HepG2 (cell line): ENCODE measurements around the gene UAP1L1. TPM values are rescaled to one million over a fixed set of nuclear protein-coding genes. Genes with fewer than 3 reads are reported as not detected.

Source experiments
- ATAC-seq: fragments of 200-7000 bp; cut with Tn5 transposase; 3 replicates; pipeline ENCODE4 v1.9.1; 2020; ENCODE audit warnings: mild to moderate bottlenecking, moderate library complexity
- BruUV-seq: library from RNA; stranded (reverse); fragments of 400-500 nt; replicated peaks from 2 replicates; lab custom pipeline; 2021; lab: Mats Ljungman, UMichigan
- CTCF ChIA-PET: fragments of 300-600 bp; formaldehyde crosslinking; extraction: SDS; loops from one replicate; lab custom pipeline; 2021; ENCODE audit warnings: low total read pairs, inconsistent platforms, low intra/inter-chr PET ratio; lab: Yijun Ruan, JAX
- POLR2A ChIA-PET: fragments of 350-600 bp; sonication (Branson Sonifier 250); formaldehyde crosslinking; loops from one replicate; lab custom pipeline; 2020; ENCODE audit warnings: antibody characterized with exemption, inconsistent platforms; lab: Yijun Ruan, JAX
- DNase-seq: peaks from one replicate; pipeline ENCODE4 v3.0.0-alpha.2; 2015; ENCODE audit warnings: low spot score
- FAIRE-seq: peaks from 3 replicates; lab custom pipeline; 2011; peaks lifted over from hg19 to GRCh38; lab: Jason Lieb, UNC
- H2AFZ ChIP-seq: one replicate; pipeline ENCODE4 v1.6.1; 2011; ENCODE audit warnings: low read length, inconsistent platforms
- H3K27ac ChIP-seq: fragments of 300-600 bp; 3 replicates; pipeline ENCODE4 v1.8.0; 2011; ENCODE audit warnings: mixed run types, mild to moderate bottlenecking, mixed read lengths, low read length, inconsistent platforms; ENCODE audit not compliant: insufficient read depth; ENCODE audit errors: extremely low read length
- H3K27me3 ChIP-seq, 2 experiments: fragments of 200-600 bp in 1 of 2; 2 replicates in 1 of 2; 3 replicates in 1 of 2; pipeline versions ENCODE4 v1.6.0 to v1.8.0; 2011; ENCODE audit warnings: low read length in 2 of 2, mild to moderate bottlenecking in 2 of 2, moderate library complexity in 2 of 2, inconsistent platforms in 1 of 2; ENCODE audit not compliant: insufficient read depth in 2 of 2, control insufficient read depth in 1 of 2
- H3K36me3 ChIP-seq, 2 experiments: fragments of 200-600 bp in 1 of 2; replicated peaks in 1 of 2; 2 replicates in 1 of 2; 3 replicates in 1 of 2; pipeline versions ENCODE4 v1.5.1 to v1.8.0; 2011; ENCODE audit warnings: low read length in 2 of 2, inconsistent platforms in 1 of 2; ENCODE audit not compliant: insufficient read depth in 2 of 2, control insufficient read depth in 1 of 2
- H3K4me1 ChIP-seq: 2 replicates; pipeline ENCODE4 v1.5.1; 2012; ENCODE audit warnings: low read length, inconsistent platforms; ENCODE audit not compliant: insufficient read depth
- H3K4me2 ChIP-seq: 2 replicates; pipeline ENCODE4 v1.6.0; 2011; ENCODE audit warnings: low read depth, low read length, inconsistent platforms
- H3K4me3 ChIP-seq, 3 experiments: fragments of 200-600 bp in 1 of 3; sonication (generic), shearing (Covaris generic) in 1 of 3; replicated peaks in 1 of 3; 2 replicates each; pipeline ENCODE4 v1.5.1; 2011 to 2016; ENCODE audit warnings: low read length in 3 of 3, inconsistent platforms in 2 of 3, low read depth in 2 of 3, mild to moderate bottlenecking in 2 of 3, control low read depth in 1 of 3, mixed read lengths in 1 of 3; ENCODE audit not compliant: insufficient read depth in 1 of 3
- H3K79me2 ChIP-seq: one replicate; pipeline ENCODE4 v1.6.1; 2011; ENCODE audit warnings: low read length, inconsistent platforms; ENCODE audit not compliant: insufficient read depth
- H3K9ac ChIP-seq: 2 replicates; pipeline ENCODE4 v1.6.0; 2011; ENCODE audit warnings: mild to moderate bottlenecking, low read depth, low read length, inconsistent platforms; ENCODE audit not compliant: insufficient read depth
- H3K9me3 ChIP-seq: 2 replicates; pipeline ENCODE4 v1.5.1; 2012; ENCODE audit warnings: mild to moderate bottlenecking, low read length
- H4K20me1 ChIP-seq: 2 replicates; pipeline ENCODE4 v1.6.0; 2011; ENCODE audit warnings: inconsistent platforms, mild to moderate bottlenecking, low read length, moderate library complexity; ENCODE audit not compliant: insufficient read depth
- AGO2 ChIP-seq: fragments of 200-400 bp; formaldehyde crosslinking; optimal IDR thresholded peaks from 2 replicates; pipeline ENCODE3; 2017; ENCODE audit warnings: mild to moderate bottlenecking, low read depth, low read length, moderate library complexity
- ARHGAP35 ChIP-seq: sonication (generic); formaldehyde crosslinking; IDR thresholded peaks from 2 replicates; pipeline ENCODE4 v1.9.0; 2022; ENCODE audit warnings: mild to moderate bottlenecking, inconsistent platforms, moderate library complexity, missing genetic modification reagents, borderline replicate concordance
- ETV5 ChIP-seq: IDR thresholded peaks from 2 replicates; pipeline ENCODE4 v1.6.1; 2018; ENCODE audit warnings: missing biosample characterization, missing genetic modification reagents, inconsistent platforms, borderline replicate concordance
- NONO ChIP-seq, 2 experiments: fragments of 450-650 bp in 1 of 2; sonication (generic) in 1 of 2; formaldehyde crosslinking in 1 of 2; IDR thresholded peaks in 1 of 2; conservative IDR thresholded peaks in 1 of 2; 2 replicates each; pipeline versions ENCODE4 v1.6.1 to v1.8.0; 2017 to 2022; ENCODE audit warnings: mild to moderate bottlenecking in 1 of 2, missing genetic modification reagents in 1 of 2, moderate library complexity in 1 of 2
- PPARG ChIP-seq: conservative IDR thresholded peaks from 2 replicates; pipeline ENCODE4 v1.6.1; 2016; ENCODE audit warnings: missing biosample characterization, missing genetic modification reagents
- SP140L ChIP-seq: sonication (generic); formaldehyde crosslinking; IDR thresholded peaks from 2 replicates; pipeline ENCODE4 v1.4.0; 2020; ENCODE audit warnings: missing genetic modification reagents, borderline replicate concordance
- ZBTB33 ChIP-seq: sonication (generic); formaldehyde crosslinking; IDR thresholded peaks from 2 replicates; pipeline ENCODE4 v1.4.0; 2020; ENCODE audit warnings: missing genetic modification reagents
- ZFP36L2 ChIP-seq: sonication (generic); formaldehyde crosslinking; IDR thresholded peaks from 2 replicates; pipeline ENCODE4 v1.4.0; 2020; ENCODE audit warnings: missing genetic modification reagents
- ZNF264 ChIP-seq: sonication (generic); formaldehyde crosslinking; IDR thresholded peaks from 2 replicates; pipeline ENCODE4 v1.4.0; 2020; ENCODE audit warnings: missing genetic modification reagents
- ZNF326 ChIP-seq: sonication (generic); formaldehyde crosslinking; IDR thresholded peaks from 2 replicates; pipeline ENCODE4 v1.4.0; 2020; ENCODE audit warnings: missing genetic modification reagents, borderline replicate concordance
- ZNF7 ChIP-seq: IDR thresholded peaks from 2 replicates; pipeline ENCODE4 v1.6.1; 2016; ENCODE audit warnings: missing biosample characterization, missing genetic modification reagents
- ZNF781 ChIP-seq: sonication (generic); formaldehyde crosslinking; IDR thresholded peaks from 2 replicates; pipeline ENCODE4 v1.5.1; 2020; ENCODE audit warnings: borderline replicate concordance, mild to moderate bottlenecking, missing genetic modification reagents; ENCODE audit errors: not compliant biosample characterization
- ZSCAN5A ChIP-seq: sonication (generic); formaldehyde crosslinking; IDR thresholded peaks from 2 replicates; pipeline ENCODE4 v1.8.0; 2022; ENCODE audit warnings: mild to moderate bottlenecking, missing genetic modification reagents, borderline replicate concordance
- WGBS: methylation state at CpG from one replicate; pipeline ENCODE4 v1.1.6; 2017; ENCODE audit warnings: low lambda C conversion rate; 5-methylcytosine and 5-hydroxymethylcytosine counted together
- in situ Hi-C: cut with HindIII; loops from 2 replicates; pipeline ENCODE4 v1.10.0; 2017; ENCODE audit warnings: low pct_unique_long_range_greater_than_20kb; ENCODE audit not compliant: extremely low pct_ligation_motif_present
- intact Hi-C: fragments of 100-400 bp; cut with micrococcal nuclease; formaldehyde crosslinking; loops from one replicate; pipeline ENCODE4 v1.10.0; 2022; ENCODE audit not compliant: unreplicated experiment
- polyA plus RNA-seq, 8 experiments: library from polyadenylated mRNA; depleted of rRNA in 3 of 8; stranded (reverse) in 7 of 8; unstranded in 1 of 8; fragments of >200 nt; fragmentation: Illumina TruSeq in 4 of 8; extraction: Trizol in 4 of 8; gene quantifications; 2 replicates each; pipeline versions ENCODE4 v1.2.1 to v1.2.3, GENCODE V29; 2011 to 2016; ENCODE audit warnings: low read depth in 4 of 8, missing spikeins in 1 of 8, mixed read lengths in 1 of 8; ENCODE audit not compliant: insufficient read depth in 1 of 8
- total RNA-seq, 5 experiments: library from RNA; depleted of rRNA; stranded (reverse); fragments of >200 nt; fragmentation: Illumina TruSeq; extraction: Trizol; gene quantifications; 2 replicates each; pipeline ENCODE4 v1.2.3, GENCODE V29; 2016; ENCODE audit warnings: low read depth in 1 of 5

Gene UAP1L1
- total and polyA plus RNA-seq, 2 of the 13 experiments (the other 11 are each of a cell fraction or from before 2014, with no cell fraction given) = 5.4 to 6.4 TPM

DNA sequence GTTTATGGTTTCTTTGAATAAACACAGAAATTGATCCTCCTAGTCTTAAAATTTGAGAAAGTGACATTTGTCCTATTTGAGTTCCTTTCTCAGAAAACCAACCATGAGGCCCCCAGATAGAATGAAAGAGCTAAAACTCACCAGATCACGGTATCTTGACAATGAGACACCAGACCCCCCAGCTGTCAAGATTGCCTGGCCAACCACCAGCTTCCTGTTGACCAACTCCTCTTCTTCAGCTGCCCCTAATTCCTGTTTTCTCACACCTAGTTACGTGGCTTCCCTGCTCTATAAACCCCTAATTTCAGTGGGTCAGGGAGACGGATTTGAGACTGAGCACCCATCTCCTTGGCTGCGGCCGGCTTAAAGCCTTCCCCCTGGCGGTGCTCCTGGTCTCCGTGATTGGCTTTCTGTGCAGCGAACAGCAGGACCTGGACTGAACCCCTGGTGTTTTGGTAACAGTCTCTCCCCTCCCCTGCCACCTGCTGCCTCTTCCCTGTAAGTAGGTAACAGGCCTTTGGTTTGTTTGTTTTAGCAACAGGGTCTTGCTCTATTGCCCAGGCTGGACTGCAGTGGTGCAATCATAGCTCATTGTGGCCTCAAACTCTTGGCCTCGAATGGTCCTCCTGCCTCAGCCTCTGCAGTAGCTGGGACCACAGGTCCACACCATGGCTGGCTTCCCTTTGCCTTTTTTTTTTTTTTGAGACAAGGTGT is 18.6 kb upstream of the UAP1L1 start (continued):
- TF ChIP-seq PPARG (CRISPR knock-in tag) = peak; percentile 58; the same call in 1 of the 2 replicates

- peaks cover 25% of the 10 kb centered on the region for H3K4me1 ChIP-seq
- peaks cover 3 to 16% of the 10 kb centered on the region in 2 experiments; a peak in 2 of 5 replicates for H3K36me3 ChIP-seq
- H3K27ac ChIP-seq = no peak overlapping the region
- H3K27me3 ChIP-seq = no peaks in the 10 kb centered on the region
- POLR2A ChIA-PET = no interaction called here
- ATAC-seq = no peak
- no peak overlapping the region for H3K4me3 ChIP-seq
- 85% methylated on average over 5 of the region's 15 CpGs for WGBS
- FAIRE-seq = no peak
- CTCF ChIA-PET = no interaction called here
- H3K9ac ChIP-seq = no peak overlapping the region
- intact Hi-C loops = no loop called here
- no peaks in the 10 kb centered on the region for H4K20me1 ChIP-seq
- DNase-seq = no peak
- no peak overlapping the region for H3K4me2 ChIP-seq
- BruUV-seq = TSS peak; percentile 56
- H3K9me3 ChIP-seq = no peaks in the 10 kb centered on the region
- no peaks in the 10 kb centered on the region for H3K79me2 ChIP-seq
- in situ Hi-C loops = no loop called here
- H2AFZ ChIP-seq = no peak overlapping the region
- TF ChIP-seq SP140L (CRISPR knock-in tag) (no peak), AGO2 (peak; percentile 47), ZNF326 (CRISPR knock-in tag) (peak; percentile 50; the same call in 1 of the 2 replicates), ARHGAP35 (no peak), ZSCAN5A (CRISPR knock-in tag) (no peak), ETV5 (CRISPR knock-in tag) (peak; percentile 21; the same call in 1 of the 2 replicates), ZNF264 (CRISPR knock-in tag) (no peak), ZNF7 (CRISPR knock-in tag) (peak; percentile 91), ZFP36L2 (CRISPR knock-in tag) (no peak), ZBTB33 (CRISPR knock-in tag) (peak; percentile 71), NONO (IDR thresholded peaks at IDR 0.05) (no peak), NONO (CRISPR knock-in tag; conservative IDR thresholded peaks at IDR 0.05) (0 out of 2 replicates have a peak, but pooled peaks have one; percentile 30), ZNF781 (CRISPR knock-in tag) (no peak)
Measured at GRCh38 chr9:137062384-137062783, 14.9 kb upstream of the UAP1L1 start.
